GM12878 (cell line): Measurements from ENCODE around the gene GAGE1. TPM values are rescaled to one million over a fixed set of nuclear protein-coding genes. Genes with fewer than 3 reads are reported as not detected.
"Not testable (repeated sequence)": the region's sequence is repeated elsewhere in the genome, so short reads cannot be mapped to it uniquely, and the experiment has no call there.

Experiments used
- ATAC-seq: fragments of 200-7000 bp; cut with Tn5 transposase; 3 replicates; pipeline ENCODE4 v1.9.1; 2020; ENCODE audit warnings: mild to moderate bottlenecking, moderate library complexity
- BruUV-seq: library from RNA; stranded (reverse); fragments of 400-500 nt; replicated peaks from 2 replicates; lab custom pipeline; 2021; lab: Mats Ljungman, UMichigan
- CTCF ChIA-PET: fragments of 300-600 bp; sonication (Branson Sonifier 250); formaldehyde crosslinking; extraction: SDS; loops from one replicate; lab custom pipeline; 2021; ENCODE audit warnings: inconsistent platforms; lab: Yijun Ruan, JAX
- POLR2A ChIA-PET: fragments of 350-600 bp; formaldehyde crosslinking; extraction: SDS; loops from one replicate; lab custom pipeline; 2021; ENCODE audit warnings: inconsistent platforms; lab: Charles Lee
- RAD21 ChIA-PET: fragments of 300-600 bp; sonication (Branson Sonifier 250); formaldehyde crosslinking; loops from one replicate; lab custom pipeline; 2023; ENCODE audit warnings: antibody characterized with exemption; ENCODE audit not compliant: unreplicated experiment; lab: Charles Lee
- SMC1A ChIA-PET: fragments of 300-600 bp; sonication (Branson Sonifier 250); formaldehyde crosslinking; loops from one replicate; lab custom pipeline; 2023; ENCODE audit not compliant: unreplicated experiment, uncharacterized antibody; lab: Charles Lee
- DNase-seq: peaks from one replicate; pipeline ENCODE4 v3.0.0-alpha.2; 2011; ENCODE audit warnings: low read depth, low spot score
- FAIRE-seq: peaks from 3 replicates; lab custom pipeline; 2011; peaks lifted over from hg19 to GRCh38; lab: Jason Lieb, UNC
- H2AFZ ChIP-seq: 2 replicates; pipeline ENCODE4 v1.6.0; 2011; ENCODE audit warnings: low read depth, low read length, control low read depth; ENCODE audit not compliant: control insufficient read depth
- H3K27ac ChIP-seq: 2 replicates; pipeline ENCODE4 v1.5.1; 2011; ENCODE audit warnings: control low read depth; ENCODE audit not compliant: control insufficient read depth, insufficient read depth
- H3K27me3 ChIP-seq, 2 experiments: replicated peaks in 1 of 2; 2 replicates each; pipeline versions ENCODE4 v1.6.0 to v1.6.1; 2011; ENCODE audit warnings: low read length in 1 of 2; ENCODE audit not compliant: control insufficient read depth in 2 of 2, insufficient read depth in 2 of 2
- H3K36me3 ChIP-seq, 2 experiments: 2 replicates each; pipeline ENCODE4 v1.5.1; 2011; ENCODE audit warnings: low read length in 1 of 2; ENCODE audit not compliant: control insufficient read depth in 2 of 2, insufficient read depth in 2 of 2
- H3K4me1 ChIP-seq: 2 replicates; pipeline ENCODE4 v1.6.1; 2011; ENCODE audit warnings: mild to moderate bottlenecking, low read length, moderate library complexity, mixed read lengths; ENCODE audit not compliant: control insufficient read depth, insufficient read depth
- H3K4me2 ChIP-seq: 2 replicates; pipeline ENCODE4 v1.6.0; 2011; ENCODE audit warnings: control low read depth; ENCODE audit not compliant: control insufficient read depth, insufficient read depth
- H3K4me3 ChIP-seq: fragments of 200-600 bp; sonication (generic); 2 replicates; pipeline ENCODE4 v1.5.1; 2016
- H3K79me2 ChIP-seq: 2 replicates; pipeline ENCODE4 v1.6.0; 2011; ENCODE audit warnings: low read length; ENCODE audit not compliant: control insufficient read depth, insufficient read depth
- H3K9ac ChIP-seq: 2 replicates; pipeline ENCODE4 v1.8.0; 2011; ENCODE audit warnings: low read length, control low read depth, mixed read lengths; ENCODE audit not compliant: control insufficient read depth, insufficient read depth
- H3K9me3 ChIP-seq: replicated peaks from 3 replicates; pipeline ENCODE4 v1.5.1; 2011; ENCODE audit warnings: mild to moderate bottlenecking, low read length; ENCODE audit not compliant: control insufficient read depth, insufficient read depth
- H4K20me1 ChIP-seq: 2 replicates; pipeline ENCODE4 v1.6.0; 2011; ENCODE audit not compliant: control insufficient read depth, insufficient read depth
- WGBS: methylation state at CpG from one replicate; pipeline ENCODE4 v1.1.6; 2016; ENCODE audit warnings: low lambda C conversion rate; ENCODE audit not compliant: insufficient replicate concordance, insufficient coverage; ENCODE audit errors: missing lambda C conversion rate; 5-methylcytosine and 5-hydroxymethylcytosine counted together
- in situ Hi-C: fragments of 300-500 bp; cut with MboI; formaldehyde crosslinking; loops from 9 replicates; pipeline ENCODE4 v1.14.3; 2018; ENCODE audit warnings: mixed read lengths
- intact Hi-C: fragments of 100-400 bp; cut with micrococcal nuclease; formaldehyde crosslinking; loops from one replicate; pipeline ENCODE4 v1.14.2; 2022; ENCODE audit not compliant: unreplicated experiment
- polyA plus RNA-seq, 11 experiments: library from polyadenylated mRNA; depleted of rRNA in 4 of 11; unstranded in 6 of 11; stranded (reverse) in 5 of 11; fragments of >200 nt; fragmentation: Nextera tagmentation in 4 of 11; fragmentation: Illumina TruSeq in 1 of 11; extraction: Ambion mirVana in 4 of 11; extraction: Trizol in 1 of 11; gene quantifications; 1 replicate in 1 of 11; 2 replicates in 10 of 11; pipeline versions ENCODE4 v1.2.1 to v1.2.3, GENCODE V29; 2011 to 2016; ENCODE audit warnings: inconsistent platforms in 2 of 11, missing spikeins in 2 of 11, low read depth in 1 of 11
- total RNA-seq, 4 experiments: library from RNA; depleted of rRNA in 3 of 4; stranded (reverse); fragments of >200 nt in 3 of 4; fragmentation: Illumina TruSeq in 1 of 4; extraction: Trizol in 1 of 4; gene quantifications; 2 replicates each; pipeline versions ENCODE4 v1.2.1 to v1.2.3, GENCODE V29; 2013 to 2021

GAGE1 gene
- total and polyA plus RNA-seq, 10 of the 15 experiments (the other 5 are each of a cell fraction or from before 2014, with no cell fraction given), result 0.05 to 0.16 TPM; not detected in 8

- H3K36me3 ChIP-seq, H3K4me2 ChIP-seq, FAIRE-seq, H3K4me1 ChIP-seq, BruUV-seq, SMC1A ChIA-PET, H3K4me3 ChIP-seq, H3K27ac ChIP-seq, intact Hi-C loops, RAD21 ChIA-PET, in situ Hi-C loops, ATAC-seq, H4K20me1 ChIP-seq, H3K9me3 ChIP-seq, H3K27me3 ChIP-seq, H3K9ac ChIP-seq, H3K79me2 ChIP-seq, DNase-seq, CTCF ChIA-PET, POLR2A ChIA-PET, H2AFZ ChIP-seq: not testable (repeated sequence)
- WGBS, result no CpG with 5 or more reads among the region's 16 CpGs
These were observed 9.6 kb upstream of the GAGE1 start, which contains the start of gene GAGE2A for GRCh38 chrX:49589196-49589595. Gene GAGE2A (plus strand): TSS chrX:49589496. CDS start chrX:49590651, 1,155 bp downstream.

DNA sequence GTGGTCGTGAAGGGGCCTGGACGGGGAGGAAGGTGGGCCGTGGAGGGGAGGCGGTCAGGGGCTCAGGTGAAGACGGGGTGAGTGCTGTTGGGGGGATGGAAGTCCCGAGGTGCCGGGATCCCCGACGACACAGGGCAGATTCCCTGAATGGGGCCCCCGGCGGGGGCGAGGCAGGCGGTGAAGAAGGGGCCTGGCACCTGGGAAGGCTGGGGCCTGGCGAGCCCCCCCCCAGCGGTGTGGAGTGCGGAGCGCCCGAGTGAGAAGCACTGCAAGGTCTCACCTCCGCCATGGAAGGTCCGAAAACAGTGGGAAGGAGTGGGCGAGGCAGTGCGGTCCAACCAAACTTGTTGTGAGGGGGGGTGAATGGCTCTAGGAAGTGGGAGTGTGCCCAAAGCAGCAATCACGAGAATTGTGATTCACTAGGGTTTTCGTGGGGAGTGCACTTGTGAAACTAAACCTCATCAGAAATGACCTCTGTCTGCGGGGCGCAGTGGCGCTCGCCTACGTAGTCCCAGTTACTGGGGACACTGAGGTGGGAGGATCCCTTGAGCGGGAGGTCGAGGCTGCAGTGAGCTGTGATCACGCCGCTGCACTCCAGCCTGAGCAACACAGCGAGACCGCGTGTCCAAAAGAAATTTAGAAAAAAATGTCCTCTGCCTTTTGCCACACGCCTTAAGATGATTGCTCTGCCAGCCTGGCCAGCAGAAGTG, 8.9 kb upstream of the GAGE1 start:
- FAIRE-seq, H3K4me3 ChIP-seq, H3K27ac ChIP-seq, RAD21 ChIA-PET, H4K20me1 ChIP-seq, BruUV-seq, CTCF ChIA-PET, H3K9ac ChIP-seq, H3K9me3 ChIP-seq, intact Hi-C loops, H3K4me1 ChIP-seq, POLR2A ChIA-PET, H3K36me3 ChIP-seq, H2AFZ ChIP-seq, DNase-seq, H3K79me2 ChIP-seq, in situ Hi-C loops, H3K27me3 ChIP-seq, SMC1A ChIA-PET, H3K4me2 ChIP-seq, ATAC-seq: not testable (repeated sequence)
- WGBS, result 70% methylated on average over 29 of the region's 37 CpGs

- POLR2A ChIA-PET, H3K27me3 ChIP-seq, H3K36me3 ChIP-seq, CTCF ChIA-PET, in situ Hi-C loops, H3K9ac ChIP-seq, H3K79me2 ChIP-seq, H4K20me1 ChIP-seq, H3K4me2 ChIP-seq, DNase-seq, ATAC-seq, H3K4me1 ChIP-seq, FAIRE-seq, H3K27ac ChIP-seq, H2AFZ ChIP-seq, BruUV-seq, intact Hi-C loops, SMC1A ChIA-PET, H3K4me3 ChIP-seq, RAD21 ChIA-PET, H3K9me3 ChIP-seq: not testable (repeated sequence)
- 66% methylated on average over 12 of the region's 17 CpGs for whole genome bisulfite sequencing
These were observed 8.3 kb upstream of the GAGE1 start for GRCh38 chrX:49590488-49590887.
